ENCODE data around the gene MRPL54.

MRPL54 gene

GRCh38 chr19:3770136-3770999 is 7.9 kb downstream of the MRPL54 start:
- DNase-seq = no peak

GRCh38 chr19:3771000-3771905 is 8.8 kb downstream of the MRPL54 start:
- DNase-seq = no peak

- DNase-seq = no peak
Observed at GRCh38 chr19:3771906-3772455, 9.5 kb downstream of the MRPL54 start, which contains the start of gene RAX2. Gene RAX2, minus strand, starts transcription at chr19:3772228. Its CDS starts 486 bp downstream, at chr19:3771742.

GRCh38 chr19:3773814-3774515 is 11.5 kb downstream of the MRPL54 start:
- no peak for DNase-seq

GRCh38 chr19:3774621-3775373 is 12.3 kb downstream of the MRPL54 start:
- DNase-seq = no peak

- DNase-seq = no peak
Observed at GRCh38 chr19:3775374-3775711, 12.9 kb downstream of the MRPL54 start.

GRCh38 chr19:3775831-3776230 is 13.3 kb downstream of the MRPL54 start:
- DNase-seq = no peak

GRCh38 chr19:3776479-3777040 is 14.1 kb downstream of the MRPL54 start:
- DNase-seq = no peak

GRCh38 chr19:3778104-3778867 is 15.8 kb downstream of the MRPL54 start:
- no peak for DNase-seq

- no peak for DNase-seq
Observed at GRCh38 chr19:3778899-3779723, 16.6 kb downstream of the MRPL54 start.

- DNase-seq = no peak
Observed at GRCh38 chr19:3780786-3781304, 18.4 kb downstream of the MRPL54 start.

- no peak for DNase-seq
Observed at GRCh38 chr19:3781603-3782002, 19.1 kb downstream of the MRPL54 start.

GRCh38 chr19:3782330-3782729 is 19.8 kb downstream of the MRPL54 start:
- DNase-seq = no peak

- no peak for DNase-seq
Observed at GRCh38 chr19:3782903-3783302, 20.4 kb downstream of the MRPL54 start.

- DNase-seq = peak; percentile 58
Observed at GRCh38 chr19:3783660-3784584, 21.4 kb downstream of the MRPL54 start.

GRCh38 chr19:3784607-3785450 is 22.3 kb downstream of the MRPL54 start:
- DNase-seq = no peak

GRCh38 chr19:3785451-3785937 is 23.0 kb downstream of the MRPL54 start:
- DNase-seq = peak; percentile 23
